SU-DHL-6 (cell line): ENCODE data around the gene RAB44.

Source experiments
- EZH2phosphoT487 ChIP-seq: fragments of 200-600 bp; sonication (generic), shearing (Covaris generic); conservative IDR thresholded peaks from 2 replicates; pipeline ENCODE4 v1.6.1; 2018; ENCODE audit warnings: mild to moderate bottlenecking, antibody characterized with exemption, low read length, moderate library complexity, mixed read lengths
- TF ChIP-seq, protein P1 (sequence below): fragments of 200-600 bp; sonication (generic); IDR thresholded peaks from one replicate; pipeline ENCODE4 v1.5.1; 2017; ENCODE audit warnings: antibody characterized with exemption, mild to moderate bottlenecking, low read length, moderate library complexity; ENCODE audit not compliant: insufficient read depth, poor library complexity, severe bottlenecking

DNA sequence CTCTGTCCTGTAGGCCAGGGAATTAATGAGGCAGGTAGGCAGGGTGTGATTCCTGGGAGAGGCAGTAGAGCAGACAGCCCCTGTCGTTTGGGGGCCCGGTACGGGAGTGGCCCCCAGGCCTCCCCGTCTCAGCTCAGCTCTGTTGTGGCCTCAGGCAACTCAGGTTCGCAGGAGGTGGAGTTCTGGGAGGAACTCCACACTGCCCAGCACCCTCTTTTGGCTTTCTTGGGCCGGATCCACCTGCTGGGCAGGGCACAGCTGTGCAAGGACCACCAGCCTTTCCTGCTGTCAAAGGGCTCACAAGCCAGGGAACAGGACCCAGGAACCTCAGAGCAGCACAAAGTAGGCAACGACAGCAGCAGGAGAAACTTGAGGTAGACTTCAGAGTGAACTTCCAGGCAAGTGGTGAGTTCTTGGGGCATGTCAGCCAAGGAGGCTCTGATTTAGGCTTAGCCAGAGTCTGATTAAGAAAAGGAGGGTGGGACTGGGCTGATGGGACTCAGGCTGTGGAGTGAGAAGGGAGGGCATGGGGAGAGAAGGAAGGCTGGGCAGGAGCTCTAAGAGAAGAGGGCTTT is 36.9 kb downstream of the RAB44 start:
- TF ChIP-seq, protein P1, sequence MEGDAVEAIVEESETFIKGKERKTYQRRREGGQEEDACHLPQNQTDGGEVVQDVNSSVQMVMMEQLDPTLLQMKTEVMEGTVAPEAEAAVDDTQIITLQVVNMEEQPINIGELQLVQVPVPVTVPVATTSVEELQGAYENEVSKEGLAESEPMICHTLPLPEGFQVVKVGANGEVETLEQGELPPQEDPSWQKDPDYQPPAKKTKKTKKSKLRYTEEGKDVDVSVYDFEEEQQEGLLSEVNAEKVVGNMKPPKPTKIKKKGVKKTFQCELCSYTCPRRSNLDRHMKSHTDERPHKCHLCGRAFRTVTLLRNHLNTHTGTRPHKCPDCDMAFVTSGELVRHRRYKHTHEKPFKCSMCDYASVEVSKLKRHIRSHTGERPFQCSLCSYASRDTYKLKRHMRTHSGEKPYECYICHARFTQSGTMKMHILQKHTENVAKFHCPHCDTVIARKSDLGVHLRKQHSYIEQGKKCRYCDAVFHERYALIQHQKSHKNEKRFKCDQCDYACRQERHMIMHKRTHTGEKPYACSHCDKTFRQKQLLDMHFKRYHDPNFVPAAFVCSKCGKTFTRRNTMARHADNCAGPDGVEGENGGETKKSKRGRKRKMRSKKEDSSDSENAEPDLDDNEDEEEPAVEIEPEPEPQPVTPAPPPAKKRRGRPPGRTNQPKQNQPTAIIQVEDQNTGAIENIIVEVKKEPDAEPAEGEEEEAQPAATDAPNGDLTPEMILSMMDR: no peak
- no peak for TF ChIP-seq EZH2phosphoT487
